H1 (cell line): ENCODE results near the gene F10. TPM values are rescaled to one million over a fixed set of nuclear protein-coding genes. Genes with fewer than 3 reads are reported as not detected.

ENCODE experiments used
- BCL11A ChIP-seq, 2 experiments: IDR thresholded peaks; one replicate each; pipeline ENCODE4 v1.6.1; 2011; ENCODE audit warnings: low read depth in 2 of 2, low read length in 2 of 2, mild to moderate bottlenecking in 2 of 2
- CBX8 ChIP-seq: fragments of 300-800, 300-1000 bp; sonication (generic); IDR thresholded peaks from 2 replicates; pipeline ENCODE4 v1.7.1; 2016; ENCODE audit warnings: low read depth, low read length, borderline replicate concordance
- CHD1 ChIP-seq: IDR thresholded peaks from 2 replicates; pipeline ENCODE4 v1.6.1; 2012; ENCODE audit warnings: low read depth, low read length, improper control_type of control experiment
- JUND ChIP-seq: IDR thresholded peaks from 2 replicates; pipeline ENCODE4 v1.6.1; 2011; ENCODE audit warnings: mild to moderate bottlenecking, improper control_type of control experiment, low read length
- NANOG ChIP-seq: IDR thresholded peaks from 2 replicates; pipeline ENCODE4 v1.6.1; 2011; ENCODE audit warnings: low read length, low read depth, mild to moderate bottlenecking, inconsistent platforms; ENCODE audit not compliant: insufficient read depth, poor library complexity, severe bottlenecking
- NRF1 ChIP-seq: IDR thresholded peaks from 2 replicates; pipeline ENCODE4 v1.6.1; 2011; ENCODE audit warnings: mild to moderate bottlenecking, low read depth, low read length, improper control_type of control experiment
- POLR2A ChIP-seq, 2 experiments: IDR thresholded peaks; 1 replicate in 1 of 2; 2 replicates in 1 of 2; pipeline ENCODE4 v1.6.1; 2011; ENCODE audit warnings: low read depth in 2 of 2, low read length in 2 of 2, mild to moderate bottlenecking in 2 of 2; ENCODE audit errors: control extremely low read depth in 1 of 2
- POLR2AphosphoS5 ChIP-seq: IDR thresholded peaks from 2 replicates; pipeline ENCODE4 v1.6.1; 2011; ENCODE audit warnings: low read depth, low read length
- POU5F1 ChIP-seq: IDR thresholded peaks from 2 replicates; pipeline ENCODE4 v1.6.1; 2011; ENCODE audit warnings: low read depth, mild to moderate bottlenecking, low read length, moderate library complexity
- SIX5 ChIP-seq: IDR thresholded peaks from 2 replicates; pipeline ENCODE4 v1.6.1; 2011; ENCODE audit warnings: mild to moderate bottlenecking, low read depth, low read length
- polyA plus RNA-seq, 7 experiments: library from polyadenylated mRNA; depleted of rRNA in 3 of 7; stranded (reverse) in 5 of 7; unstranded in 2 of 7; fragments of >200 nt in 5 of 7; fragments of 200-250 nt in 2 of 7; gene quantifications; 1 replicate in 5 of 7; 2 replicates in 1 of 7; 4 replicates in 1 of 7; pipeline versions ENCODE4 v1.2.1 to v1.2.3, GENCODE V29; 2011 to 2013; ENCODE audit warnings: missing spikeins in 2 of 7, mixed read lengths in 2 of 7
- total RNA-seq: library from RNA; stranded (reverse); fragmentation: NEBNext Ultra II Directional; extraction: Animal tissue kit (Norgen Biotek cat#: 25700); gene quantifications from 2 replicates; pipeline ENCODE4 v1.2.1, GENCODE V29; 2021

F10 gene
- total and polyA plus RNA-seq, 2 of the 8 experiments (the other 6 are each of a cell fraction or from before 2014, with no cell fraction given): 2.0 to 4.2 TPM

DNA sequence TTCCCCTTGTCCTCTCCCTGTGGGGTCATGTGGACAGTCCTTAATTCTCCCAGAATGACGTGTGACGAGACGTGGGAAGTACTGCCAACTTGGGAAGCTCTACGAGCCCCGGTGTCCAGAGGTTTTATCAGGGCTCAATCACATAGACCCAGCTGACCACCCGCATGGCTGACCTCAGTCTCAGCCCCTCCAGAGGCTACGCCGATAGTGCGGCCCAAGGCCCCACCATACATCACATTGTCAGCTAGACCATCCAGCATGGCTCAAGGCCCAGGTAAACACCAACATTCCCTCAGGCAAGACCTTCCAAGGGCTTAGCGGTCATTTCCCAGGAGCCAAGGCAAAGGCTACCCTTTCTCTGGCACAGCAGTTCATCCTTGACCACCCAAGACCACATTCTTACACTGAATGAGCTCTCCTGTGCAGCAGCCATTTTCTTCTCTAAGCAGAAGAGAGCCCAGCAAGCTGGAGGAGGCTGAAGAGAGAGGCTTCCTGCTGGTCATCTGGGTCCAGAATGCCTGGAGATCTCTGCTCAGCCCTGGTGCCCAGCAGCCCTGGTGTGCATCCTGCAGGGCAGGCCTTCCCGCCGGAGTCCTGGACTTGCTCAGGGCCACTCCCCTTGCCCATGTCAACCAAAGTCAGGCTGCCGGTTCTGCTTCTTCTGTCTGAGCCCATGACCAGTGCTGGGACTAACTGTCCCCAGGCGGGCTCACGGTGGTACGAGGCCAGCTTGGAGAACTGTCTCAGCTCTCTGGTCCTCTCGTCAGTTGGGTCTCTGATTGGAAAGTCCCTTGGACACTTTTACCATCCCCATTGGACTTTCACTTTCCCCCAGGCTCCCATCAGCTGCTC is 7.9 kb upstream of the F10 start (continued):
- no peak for TF ChIP-seq BCL11A (IDR thresholded peaks at IDR 0.05; ENCODE audit: low read depth in 2 of 2, low read length in 2 of 2)
- no peak for TF ChIP-seq POLR2AphosphoS5
- no peak for TF ChIP-seq CBX8
- TF ChIP-seq POLR2A (IDR thresholded peaks at IDR 0.05; ENCODE audit: control extremely low read depth in 1 of 2, low read depth in 2 of 2, low read length in 2 of 2): no peak
- TF ChIP-seq NANOG: no peak
- TF ChIP-seq CHD1: no peak
- TF ChIP-seq JUND: no peak
- TF ChIP-seq POU5F1: no peak
- no peak for TF ChIP-seq NRF1
- no peak for TF ChIP-seq SIX5
- TF ChIP-seq, all 59 proteins: peak for 0
